Heart left ventricle (tissue), 13 donors: Measurements from ENCODE around the gene ABCA13.

Source experiments
- POLR2A ChIP-seq, 2 donors: fragments of 450-650 bp; IDR thresholded peaks; one replicate each; pipeline ENCODE4 v1.6.1; 2017; ENCODE audit warnings: antibody characterized with exemption in 2 of 2, mild to moderate bottlenecking in 2 of 2, moderate library complexity in 2 of 2
- TF ChIP-seq, protein P1 (sequence below), 12 donors: fragments of 200-600 bp; sonication (generic) in 4 of 12; IDR thresholded peaks; one replicate each; pipeline versions ENCODE4 v1.5.0 to v1.8.0; 2018 to 2022; ENCODE audit warnings: antibody characterized with exemption in 12 of 12, mild to moderate bottlenecking in 5 of 12
- donor health status: ischemic (EF 13 %, LVEDD 7.1; RV severe dilation, severe dysfunction).
- donor health status: DM: no; HTN: yes; CAD: no.
- donor health status: DM: no; HTN: no; CAD: no.
- donor health status: ischemic (EF 25% LVEDD 6.9; RV normal size, moderate dysfunction).
- donor health status: ischemic (EF 25% LVEDD 5.7; RV mildly dilated, moderate dysfunction).
- donor health status: ischemic (EF 35%, LVEDD 5.7; RV mildly dilated, moderate dysfunction).
- donor health status: nonischemic (EF 11% LVEDD 7.7; RV severe dilation, severe dysfunction).
- donor health status: DM: yes; HTN: yes; CAD: no.
- donor health status: PGD.
- donor health status: ischemic (EF 29% LVEDD 5.4; RV normal size, mild dysfunction).
- donor health status: nonischemic (EF 23%, LVEDD 6.1; RV moderate dilation, normal function).

DNA sequence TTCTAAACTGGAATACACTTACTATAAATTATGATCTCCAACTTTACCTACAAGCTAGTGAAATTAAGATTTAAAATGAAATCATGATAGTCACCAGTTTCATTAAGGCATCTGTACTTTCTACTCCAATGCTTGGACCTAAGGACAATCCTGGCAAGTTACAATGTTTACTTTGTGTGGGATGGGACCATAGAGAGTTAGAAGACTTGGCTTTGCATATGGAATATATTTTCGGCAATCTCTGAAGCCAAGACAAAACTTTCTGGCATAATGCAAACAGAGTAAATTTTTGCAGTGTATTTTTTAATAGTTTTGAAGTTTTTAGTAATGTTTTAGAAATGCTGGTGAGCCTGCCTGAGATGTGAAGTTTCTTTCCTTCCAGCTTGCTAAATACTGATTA is 248.9 kb downstream of the ABCA13 start:
- TF ChIP-seq, protein P1, sequence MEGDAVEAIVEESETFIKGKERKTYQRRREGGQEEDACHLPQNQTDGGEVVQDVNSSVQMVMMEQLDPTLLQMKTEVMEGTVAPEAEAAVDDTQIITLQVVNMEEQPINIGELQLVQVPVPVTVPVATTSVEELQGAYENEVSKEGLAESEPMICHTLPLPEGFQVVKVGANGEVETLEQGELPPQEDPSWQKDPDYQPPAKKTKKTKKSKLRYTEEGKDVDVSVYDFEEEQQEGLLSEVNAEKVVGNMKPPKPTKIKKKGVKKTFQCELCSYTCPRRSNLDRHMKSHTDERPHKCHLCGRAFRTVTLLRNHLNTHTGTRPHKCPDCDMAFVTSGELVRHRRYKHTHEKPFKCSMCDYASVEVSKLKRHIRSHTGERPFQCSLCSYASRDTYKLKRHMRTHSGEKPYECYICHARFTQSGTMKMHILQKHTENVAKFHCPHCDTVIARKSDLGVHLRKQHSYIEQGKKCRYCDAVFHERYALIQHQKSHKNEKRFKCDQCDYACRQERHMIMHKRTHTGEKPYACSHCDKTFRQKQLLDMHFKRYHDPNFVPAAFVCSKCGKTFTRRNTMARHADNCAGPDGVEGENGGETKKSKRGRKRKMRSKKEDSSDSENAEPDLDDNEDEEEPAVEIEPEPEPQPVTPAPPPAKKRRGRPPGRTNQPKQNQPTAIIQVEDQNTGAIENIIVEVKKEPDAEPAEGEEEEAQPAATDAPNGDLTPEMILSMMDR (IDR thresholded peaks at IDR 0.05), result no peak
- no peak for TF ChIP-seq POLR2A (IDR thresholded peaks at IDR 0.05)
